K562 (cell line): ENCODE measurements around the gene FREM1. TPM values are rescaled to one million over a fixed set of nuclear protein-coding genes. Genes with fewer than 3 reads are reported as not detected.

Experiments
- ATAC-seq: fragments of 200-7000 bp; cut with Tn5 transposase; 3 replicates; pipeline ENCODE4 v1.9.1; 2020; ENCODE audit warnings: moderate library complexity
- BruUV-seq: library from RNA; stranded (reverse); fragments of 400-500 nt; replicated peaks from 2 replicates; lab custom pipeline; 2021; lab: Mats Ljungman, UMichigan
- CTCF ChIA-PET: fragments of 300-600 bp; formaldehyde crosslinking; extraction: SDS; loops from one replicate; lab custom pipeline; 2021; ENCODE audit warnings: low intra/inter-chr PET ratio; lab: Yijun Ruan, JAX
- POLR2A ChIA-PET: fragments of 300-600, 350-650 bp; sonication (Branson Sonifier 250); formaldehyde crosslinking; extraction: SDS; loops from one replicate; lab custom pipeline; 2021; ENCODE audit warnings: antibody characterized with exemption, inconsistent platforms; lab: Yijun Ruan, JAX
- DNase-seq, 4 experiments: peaks; one replicate each; pipeline versions ENCODE4 v3.0.0 to v3.0.0-alpha.2; 2011 to 2018; ENCODE audit warnings: low spot score in 3 of 4, mixed read lengths in 3 of 4; ENCODE audit errors: extremely low read depth in 1 of 4
- FAIRE-seq: peaks from 2 replicates; lab custom pipeline; 2011; peaks lifted over from hg19 to GRCh38; lab: Jason Lieb, UNC
- H2AFZ ChIP-seq: 2 replicates; pipeline ENCODE4 v1.6.0; 2011; ENCODE audit warnings: low read depth, low read length, control low read depth, inconsistent platforms
- H3K27ac ChIP-seq: fragments of 200-600 bp; 3 replicates; pipeline ENCODE4 v1.8.0; 2011; ENCODE audit warnings: low read depth, mild to moderate bottlenecking, control low read depth, inconsistent platforms, low read length, moderate library complexity, mixed read lengths; ENCODE audit errors: extremely low read depth
- H3K27me3 ChIP-seq, 2 experiments: fragments of 300-600 bp in 1 of 2; 2 replicates in 1 of 2; 3 replicates in 1 of 2; pipeline versions ENCODE4 v1.6.0 to v1.8.0; 2011; ENCODE audit warnings: inconsistent platforms in 2 of 2, low read length in 2 of 2, mild to moderate bottlenecking in 1 of 2, mixed read lengths in 1 of 2, moderate library complexity in 1 of 2; ENCODE audit not compliant: control insufficient read depth in 2 of 2, insufficient read depth in 2 of 2
- H3K36me3 ChIP-seq: fragments of 300-600 bp; 3 replicates; pipeline ENCODE4 v1.8.0; 2011; ENCODE audit warnings: mild to moderate bottlenecking, low read length, inconsistent platforms; ENCODE audit not compliant: control insufficient read depth, insufficient read depth
- H3K4me1 ChIP-seq, 2 experiments: fragments of 200-600 bp in 1 of 2; replicated peaks in 1 of 2; 2 replicates in 1 of 2; 3 replicates in 1 of 2; pipeline versions ENCODE4 v1.5.1 to v1.8.0; 2011; ENCODE audit warnings: inconsistent platforms in 2 of 2, low read length in 2 of 2, mild to moderate bottlenecking in 1 of 2, mixed read lengths in 1 of 2, moderate library complexity in 1 of 2; ENCODE audit not compliant: control insufficient read depth in 2 of 2, insufficient read depth in 2 of 2
- H3K4me2 ChIP-seq: 2 replicates; pipeline ENCODE4 v1.6.1; 2011; ENCODE audit warnings: low read length, control low read depth, inconsistent platforms, mixed read lengths; ENCODE audit not compliant: insufficient read depth
- H3K4me3 ChIP-seq: fragments of 200-600 bp; sonication (generic), shearing (Covaris generic); 2 replicates; pipeline ENCODE4 v1.5.1; 2016; ENCODE audit warnings: control low read depth, inconsistent platforms
- H3K79me2 ChIP-seq: fragments of 200-600 bp; 3 replicates; pipeline ENCODE4 v1.8.0; 2011; ENCODE audit warnings: low read length, inconsistent platforms; ENCODE audit not compliant: control insufficient read depth, insufficient read depth
- H3K9ac ChIP-seq, 2 experiments: 2 replicates each; pipeline versions ENCODE4 v1.6.0 to v1.6.1; 2011; ENCODE audit warnings: low read depth in 2 of 2, low read length in 2 of 2, control low read depth in 1 of 2, inconsistent platforms in 1 of 2, mild to moderate bottlenecking in 1 of 2, mixed read lengths in 1 of 2; ENCODE audit not compliant: insufficient read depth in 1 of 2
- H3K9me1 ChIP-seq: one replicate; pipeline ENCODE4 v1.6.0; 2011; ENCODE audit warnings: inconsistent platforms, mild to moderate bottlenecking, low read length, moderate library complexity; ENCODE audit not compliant: control insufficient read depth, insufficient read depth
- H3K9me3 ChIP-seq: replicated peaks from 2 replicates; pipeline ENCODE4 v1.5.1; 2011; ENCODE audit warnings: low read depth, low read length, inconsistent platforms; ENCODE audit not compliant: control insufficient read depth, insufficient read depth
- H4K20me1 ChIP-seq: replicated peaks from 2 replicates; pipeline ENCODE4 v1.6.1; 2011; ENCODE audit warnings: low read length, inconsistent platforms, mixed read lengths; ENCODE audit not compliant: control insufficient read depth, insufficient read depth
- CBX8 ChIP-seq: fragments of 200-600 bp; sonication (generic); IDR thresholded peaks from 2 replicates; pipeline ENCODE4 v1.6.1; 2012; ENCODE audit warnings: borderline replicate concordance, mixed run types, low read depth, mild to moderate bottlenecking, moderate library complexity, mixed read lengths, low read length, control low read depth, inconsistent platforms; ENCODE audit not compliant: poor library complexity, severe bottlenecking; ENCODE audit errors: extremely low read depth
- CREM ChIP-seq: IDR thresholded peaks from 2 replicates; pipeline ENCODE4 v1.6.1; 2014; ENCODE audit warnings: antibody characterized with exemption, low read depth
- SREBF2 ChIP-seq: sonication (generic); formaldehyde crosslinking; IDR thresholded peaks from 2 replicates; pipeline ENCODE4 v1.4.0; 2020; ENCODE audit warnings: mild to moderate bottlenecking, missing genetic modification reagents
- ZNF3 ChIP-seq: fragments of 250-450 bp; sonication (Bioruptor Pico); IDR thresholded peaks from 2 replicates; pipeline ENCODE4 v1.5.0; 2021; ENCODE audit warnings: mild to moderate bottlenecking, moderate library complexity
- WGBS: fragments of 100-300 bp; shearing (Covaris generic); methylation state at CpG from one replicate; pipeline ENCODE4 v1.1.6; 2016; ENCODE audit warnings: low coverage, mixed read lengths; ENCODE audit not compliant: insufficient coverage; ENCODE audit errors: missing lambda C conversion rate; 5-methylcytosine and 5-hydroxymethylcytosine counted together
- in situ Hi-C: fragments of 300-500 bp; cut with MboI; formaldehyde crosslinking; loops from 4 replicates; pipeline ENCODE4 v1.15.0; 2018; ENCODE audit warnings: inconsistent platforms, mixed read lengths
- intact Hi-C: fragments of 100-400 bp; cut with micrococcal nuclease; formaldehyde crosslinking; loops from 2 replicates; pipeline ENCODE4 v1.14.2; 2022
- polyA plus RNA-seq, 8 experiments: library from polyadenylated mRNA; depleted of rRNA in 4 of 8; stranded (reverse) in 5 of 8; unstranded in 3 of 8; fragments of >200 nt; fragmentation: Nextera tagmentation in 2 of 8; fragmentation: Illumina TruSeq in 1 of 8; extraction: Ambion mirVana in 2 of 8; extraction: Trizol in 1 of 8; gene quantifications; 2 replicates each; pipeline versions ENCODE4 v1.2.1 to v1.2.3, GENCODE V29; 2011 to 2014; ENCODE audit warnings: inconsistent platforms in 1 of 8, missing spikeins in 1 of 8
- total RNA-seq, 7 experiments: library from RNA; depleted of rRNA in 6 of 7; stranded (reverse); fragments of >200 nt in 6 of 7; fragmentation: Illumina TruSeq in 2 of 7; extraction: Trizol in 2 of 7; gene quantifications; 2 replicates each; pipeline versions ENCODE4 v1.2.1 to v1.2.3, GENCODE V29; 2011 to 2021; ENCODE audit warnings: low replicate concordance in 1 of 7
- TF ChIP-seq, protein P1 (sequence below): IDR thresholded peaks from 2 replicates; pipeline ENCODE4 v1.6.1; 2011; ENCODE audit warnings: borderline replicate concordance, low read depth, mild to moderate bottlenecking, moderate library complexity, low read length; ENCODE audit not compliant: insufficient read depth, poor library complexity, severe bottlenecking
- TF ChIP-seq, protein P2 (sequence below): fragments of 450-650 bp; conservative IDR thresholded peaks from 2 replicates; pipeline ENCODE4 v1.6.1; 2016; ENCODE audit warnings: missing genetic modification characterization, low read depth, mild to moderate bottlenecking, control low read depth, missing compliant biosample characterization

FREM1 gene
- total and polyA plus RNA-seq, 9 of the 15 experiments (the other 6 are each of a cell fraction or from before 2014, with no cell fraction given): 0.03 to 0.24 (median 0.13) TPM; not detected in 2

DNA sequence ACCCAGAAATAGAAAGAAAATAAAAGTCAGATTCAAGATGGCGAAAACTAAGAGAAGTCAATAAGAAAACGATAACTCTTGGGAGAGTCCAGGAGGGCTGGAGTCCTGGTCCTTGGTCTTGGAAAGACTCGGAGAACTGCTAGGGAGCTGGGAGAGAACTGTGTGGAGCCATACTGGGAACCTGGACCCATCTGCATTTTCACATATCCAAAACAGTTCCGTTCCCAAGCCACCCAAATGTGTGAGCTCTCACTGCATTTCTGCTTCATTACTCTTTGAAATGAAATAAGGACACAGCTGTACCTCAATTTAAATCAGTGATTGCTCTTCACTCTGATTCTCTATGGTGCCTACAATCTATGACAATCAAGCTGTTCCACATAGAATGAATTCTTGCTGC lies 119.6 kb downstream of the FREM1 start:
- H3K4me1 ChIP-seq: no peaks in the 10 kb centered on the region
- DNase-seq: no peak
- H3K4me2 ChIP-seq: no peak overlapping the region
- in situ Hi-C loops (no loop called here), intact Hi-C loops (no loop called here)
- TF ChIP-seq SREBF2 (CRISPR knock-in tag) (no peak), CREM (no peak), CBX8 (no peak), ZNF3 (CRISPR knock-in tag) (no peak)
- TF ChIP-seq, protein P1, sequence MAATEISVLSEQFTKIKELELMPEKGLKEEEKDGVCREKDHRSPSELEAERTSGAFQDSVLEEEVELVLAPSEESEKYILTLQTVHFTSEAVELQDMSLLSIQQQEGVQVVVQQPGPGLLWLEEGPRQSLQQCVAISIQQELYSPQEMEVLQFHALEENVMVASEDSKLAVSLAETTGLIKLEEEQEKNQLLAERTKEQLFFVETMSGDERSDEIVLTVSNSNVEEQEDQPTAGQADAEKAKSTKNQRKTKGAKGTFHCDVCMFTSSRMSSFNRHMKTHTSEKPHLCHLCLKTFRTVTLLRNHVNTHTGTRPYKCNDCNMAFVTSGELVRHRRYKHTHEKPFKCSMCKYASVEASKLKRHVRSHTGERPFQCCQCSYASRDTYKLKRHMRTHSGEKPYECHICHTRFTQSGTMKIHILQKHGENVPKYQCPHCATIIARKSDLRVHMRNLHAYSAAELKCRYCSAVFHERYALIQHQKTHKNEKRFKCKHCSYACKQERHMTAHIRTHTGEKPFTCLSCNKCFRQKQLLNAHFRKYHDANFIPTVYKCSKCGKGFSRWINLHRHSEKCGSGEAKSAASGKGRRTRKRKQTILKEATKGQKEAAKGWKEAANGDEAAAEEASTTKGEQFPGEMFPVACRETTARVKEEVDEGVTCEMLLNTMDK: no peak
- TF ChIP-seq, protein P2, sequence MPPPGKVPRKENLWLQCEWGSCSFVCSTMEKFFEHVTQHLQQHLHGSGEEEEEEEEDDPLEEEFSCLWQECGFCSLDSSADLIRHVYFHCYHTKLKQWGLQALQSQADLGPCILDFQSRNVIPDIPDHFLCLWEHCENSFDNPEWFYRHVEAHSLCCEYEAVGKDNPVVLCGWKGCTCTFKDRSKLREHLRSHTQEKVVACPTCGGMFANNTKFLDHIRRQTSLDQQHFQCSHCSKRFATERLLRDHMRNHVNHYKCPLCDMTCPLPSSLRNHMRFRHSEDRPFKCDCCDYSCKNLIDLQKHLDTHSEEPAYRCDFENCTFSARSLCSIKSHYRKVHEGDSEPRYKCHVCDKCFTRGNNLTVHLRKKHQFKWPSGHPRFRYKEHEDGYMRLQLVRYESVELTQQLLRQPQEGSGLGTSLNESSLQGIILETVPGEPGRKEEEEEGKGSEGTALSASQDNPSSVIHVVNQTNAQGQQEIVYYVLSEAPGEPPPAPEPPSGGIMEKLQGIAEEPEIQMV (tag): no peak
- H3K27me3 ChIP-seq: no peaks in the 10 kb centered on the region
- H3K27ac ChIP-seq: no peak overlapping the region
- ChIA-PET POLR2A (interaction anchor here (0.6 kb wide), 1 partner anchor 15 kb away, joined by 5 read pairs; no protein-coding TSS in a partner anchor), CTCF (no interaction called here)
- BruUV-seq: no TSS peak
- H3K79me2 ChIP-seq: no peaks in the 10 kb centered on the region
- no peak overlapping the region for H3K9ac ChIP-seq
- H3K9me1 ChIP-seq: no peaks in the 10 kb centered on the region
- H3K4me3 ChIP-seq: no peak overlapping the region
- no peaks in the 10 kb centered on the region for H4K20me1 ChIP-seq
- no peaks in the 10 kb centered on the region for H3K9me3 ChIP-seq
- no peak overlapping the region for H2AFZ ChIP-seq
- FAIRE-seq: no peak
- ATAC-seq: no peak
- no peaks in the 10 kb centered on the region for H3K36me3 ChIP-seq
- 0% methylated on average over 4 of the region's 4 CpGs for WGBS
